Keratinocyte (primary cell): ENCODE results near the gene RNF144A. TPM values are rescaled to one million over a fixed set of nuclear protein-coding genes. Genes with fewer than 3 reads are reported as not detected.

Experiments used
- DNase-seq: peaks from one replicate; pipeline ENCODE4 v3.0.0-alpha.2; 2011; ENCODE audit warnings: low read depth, missing footprints, low spot score
- FAIRE-seq: peaks from 2 replicates; lab custom pipeline; 2011; peaks lifted over from hg19 to GRCh38; lab: Jason Lieb, UNC
- H2AFZ ChIP-seq: 2 replicates; pipeline ENCODE4 v1.6.0; 2012; ENCODE audit warnings: low read length, control low read depth, inconsistent platforms; ENCODE audit not compliant: control insufficient read depth
- H3K27ac ChIP-seq: 2 replicates; pipeline ENCODE4 v1.5.1; 2011; ENCODE audit warnings: low read length; ENCODE audit not compliant: control insufficient read depth, insufficient read depth
- H3K27me3 ChIP-seq: 3 replicates; pipeline ENCODE4 v1.6.0; 2011; ENCODE audit warnings: low read length; ENCODE audit not compliant: control insufficient read depth, insufficient read depth; ENCODE audit errors: extremely low read depth
- H3K36me3 ChIP-seq, 2 experiments: 2 replicates in 1 of 2; 3 replicates in 1 of 2; pipeline ENCODE4 v1.5.1; 2011; ENCODE audit warnings: low read length in 2 of 2, mild to moderate bottlenecking in 1 of 2; ENCODE audit not compliant: control insufficient read depth in 2 of 2, insufficient read depth in 2 of 2; ENCODE audit errors: extremely low read depth in 1 of 2
- H3K4me1 ChIP-seq: 3 replicates; pipeline ENCODE4 v1.5.1; 2011; ENCODE audit warnings: low read length; ENCODE audit not compliant: control insufficient read depth, insufficient read depth; ENCODE audit errors: extremely low read depth
- H3K4me2 ChIP-seq: 3 replicates; pipeline ENCODE4 v1.6.0; 2011; ENCODE audit warnings: low read depth, low read length; ENCODE audit not compliant: control insufficient read depth, insufficient read depth; ENCODE audit errors: extremely low read depth
- H3K4me3 ChIP-seq, 3 experiments: fragments of 200-600 bp in 1 of 3; sonication (generic) in 1 of 3; 2 replicates in 2 of 3; 3 replicates in 1 of 3; pipeline ENCODE4 v1.5.1; 2011 to 2016; ENCODE audit warnings: low read length in 3 of 3, mild to moderate bottlenecking in 3 of 3, control low read depth in 2 of 3, inconsistent platforms in 1 of 3, low read depth in 1 of 3, mixed read lengths in 1 of 3, mixed run types in 1 of 3, moderate library complexity in 1 of 3; ENCODE audit not compliant: control insufficient read depth in 2 of 3, insufficient read depth in 2 of 3; ENCODE audit errors: extremely low read depth in 1 of 3
- H3K79me2 ChIP-seq: 2 replicates; pipeline ENCODE4 v1.6.0; 2012; ENCODE audit warnings: low read length; ENCODE audit not compliant: control insufficient read depth, insufficient read depth
- H3K9ac ChIP-seq: 3 replicates; pipeline ENCODE4 v1.6.0; 2011; ENCODE audit warnings: low read length; ENCODE audit not compliant: control insufficient read depth, insufficient read depth; ENCODE audit errors: extremely low read depth
- H3K9me1 ChIP-seq: 3 replicates; pipeline ENCODE4 v1.6.0; 2011; ENCODE audit warnings: low read length; ENCODE audit not compliant: control insufficient read depth, insufficient read depth; ENCODE audit errors: extremely low read depth
- H3K9me3 ChIP-seq: 2 replicates; pipeline ENCODE4 v1.5.1; 2012; ENCODE audit warnings: low read depth, low read length; ENCODE audit not compliant: control insufficient read depth
- H4K20me1 ChIP-seq: 3 replicates; pipeline ENCODE4 v1.6.0; 2011; ENCODE audit warnings: low read length; ENCODE audit not compliant: control insufficient read depth, insufficient read depth; ENCODE audit errors: extremely low read depth
- CTCF ChIP-seq, 3 experiments: IDR thresholded peaks in 1 of 3; conservative IDR thresholded peaks in 1 of 3; optimal IDR thresholded peaks in 1 of 3; 2 replicates in 2 of 3; 3 replicates in 1 of 3; pipeline versions ENCODE3 to v1.5.1; 2011; ENCODE audit warnings: low read length in 3 of 3, mild to moderate bottlenecking in 3 of 3, moderate library complexity in 2 of 3, control low read depth in 1 of 3, inconsistent platforms in 1 of 3; ENCODE audit not compliant: insufficient read depth in 2 of 3; ENCODE audit errors: extremely low read depth in 1 of 3
- EZH2 ChIP-seq: IDR thresholded peaks from one replicate; pipeline ENCODE4 v1.6.1; 2012; ENCODE audit warnings: inconsistent platforms, mild to moderate bottlenecking, low read length, moderate library complexity
- dilution Hi-C: fragments of 300-500 bp; cut with MboI; formaldehyde crosslinking; loops from one replicate; pipeline ENCODE4 v1.7.0; 2020; ENCODE audit warnings: low sequenced_read_pairs; ENCODE audit not compliant: extremely low pct_ligation_motif_present
- polyA plus RNA-seq, 5 experiments: library from polyadenylated mRNA; depleted of rRNA in 3 of 5; stranded (reverse) in 3 of 5; stranded (forward) in 1 of 5; unstranded in 1 of 5; fragments of >200 nt; gene quantifications; 1 replicate in 1 of 5; 2 replicates in 3 of 5; 3 replicates in 1 of 5; pipeline versions ENCODE4 v1.2.1 to v1.2.3, GENCODE V29; 2011 to 2012; ENCODE audit warnings: missing spikeins in 2 of 5, low read depth in 1 of 5, low replicate concordance in 1 of 5

The RNF144A gene
- polyA plus RNA-seq, 1 donor (not counting 4 experiments of a cell fraction or from before 2014, with no cell fraction given), result 1.4 TPM

- no peak for TF ChIP-seq CTCF (optimal IDR thresholded peaks at IDR 0.05 in 1 of 3, IDR thresholded peaks at IDR 0.05 in 1 of 3, conservative IDR thresholded peaks at IDR 0.05 in 1 of 3; ENCODE audit: extremely low read depth in 1 of 3, insufficient read depth in 2 of 3, low read length in 3 of 3)
- TF ChIP-seq EZH2, result no peak
- Histone ChIP-seq H3K4me2 (no peak overlapping the region), H3K4me1 (no peaks in the 10 kb centered on the region), H3K4me3 (no peak overlapping the region), H3K9me1 (no peaks in the 10 kb centered on the region), H3K79me2 (no peaks in the 10 kb centered on the region), H3K9ac (no peak overlapping the region), H3K27me3 (no peaks in the 10 kb centered on the region), H3K27ac (no peak overlapping the region), H4K20me1 (no peaks in the 10 kb centered on the region), H2AFZ (no peak overlapping the region), H3K9me3 (no peaks in the 10 kb centered on the region), H3K36me3 (no peaks in the 10 kb centered on the region)
- FAIRE-seq (no peak), DNase-seq (no peak)
- dilution Hi-C loops, result no loop called here
These were observed 33.6 kb upstream of the RNF144A start for GRCh38 chr2:6883448-6884122.

GRCh38 chr2:6885551-6885950 lies 31.7 kb upstream of the RNF144A start:
- Histone ChIP-seq H3K9ac (no peak overlapping the region), H2AFZ (no peak overlapping the region), H3K79me2 (no peaks in the 10 kb centered on the region), H3K9me3 (no peaks in the 10 kb centered on the region), H3K4me3 (no peak overlapping the region), H3K36me3 (no peaks in the 10 kb centered on the region), H3K9me1 (no peaks in the 10 kb centered on the region), H3K27me3 (no peaks in the 10 kb centered on the region), H4K20me1 (no peaks in the 10 kb centered on the region), H3K27ac (no peak overlapping the region), H3K4me2 (no peak overlapping the region), H3K4me1 (no peaks in the 10 kb centered on the region)
- dilution Hi-C loops, result no loop called here
- TF ChIP-seq EZH2 (no peak), CTCF (optimal IDR thresholded peaks at IDR 0.05 in 1 of 3, IDR thresholded peaks at IDR 0.05 in 1 of 3, conservative IDR thresholded peaks at IDR 0.05 in 1 of 3; ENCODE audit: extremely low read depth in 1 of 3, insufficient read depth in 2 of 3, low read length in 3 of 3) (no peak)
- no peak for FAIRE-seq
- DNase-seq, result no peak
